ENCODE results near the gene TLCD1.
"Not testable (repeated sequence)": the region's sequence is repeated elsewhere in the genome, so short reads cannot be mapped to it uniquely, and the experiment has no call there.

The TLCD1 gene

GRCh38 chr17:28726627-28727491, 826 bp upstream of the TLCD1 start:
- no peak for FAIRE-seq

- FAIRE-seq: no peak
These were observed 290 bp downstream of the TLCD1 start for GRCh38 chr17:28725660-28726225.

GRCh38 chr17:28725166-28725659, 820 bp downstream of the TLCD1 start:
- FAIRE-seq: no peak

GRCh38 chr17:28724500-28725165, 1.4 kb downstream of the TLCD1 start:
- no peak for FAIRE-seq

- FAIRE-seq: not testable (repeated sequence)
These were observed 2.1 kb downstream of the TLCD1 start for GRCh38 chr17:28723836-28724499.

GRCh38 chr17:28723159-28723835, 2.7 kb downstream of the TLCD1 start:
- FAIRE-seq: no peak

GRCh38 chr17:28722417-28723158, 3.4 kb downstream of the TLCD1 start:
- no peak for FAIRE-seq

- FAIRE-seq: not testable (repeated sequence)
These were observed 5.1 kb downstream of the TLCD1 start for GRCh38 chr17:28720997-28721329.

GRCh38 chr17:28720247-28720996, 5.6 kb downstream of the TLCD1 start:
- FAIRE-seq: no peak

GRCh38 chr17:28719021-28719433, 7.0 kb downstream of the TLCD1 start:
- no peak for FAIRE-seq

- FAIRE-seq: no peak
These were observed 7.6 kb downstream of the TLCD1 start for GRCh38 chr17:28718333-28719020.

GRCh38 chr17:28717578-28718332, 8.3 kb downstream of the TLCD1 start, which contains the start of gene RAB34:
Gene RAB34, minus strand, starts transcription at chr17:28717868. Its CDS starts 602 bp downstream, at chr17:28717266.
- no peak for FAIRE-seq

GRCh38 chr17:28716740-28717577, 9.1 kb downstream of the TLCD1 start:
- FAIRE-seq: no peak

- no peak for FAIRE-seq
These were observed 10.8 kb downstream of the TLCD1 start for GRCh38 chr17:28715217-28715616.

- FAIRE-seq: no peak
These were observed 11.8 kb downstream of the TLCD1 start for GRCh38 chr17:28714281-28714680.

GRCh38 chr17:28712705-28713415, 13.2 kb downstream of the TLCD1 start:
- FAIRE-seq: no peak

- no peak for FAIRE-seq
These were observed 13.9 kb downstream of the TLCD1 start for GRCh38 chr17:28712032-28712704.

- no peak for FAIRE-seq
These were observed 14.4 kb downstream of the TLCD1 start, which contains the start of gene PROCA1 for GRCh38 chr17:28711723-28712031. Gene PROCA1, minus strand, starts transcription at chr17:28711888. Its CDS starts 228 bp downstream, at chr17:28711660.

Measured in A204.1 (cell line).